Skeletal muscle tissue (tissue), 4 donors: ENCODE data around the gene DKKL1. TPM values are rescaled to one million over a fixed set of nuclear protein-coding genes. Genes with fewer than 3 reads are reported as not detected.
"Not testable (repeated sequence)": the region's sequence is repeated elsewhere in the genome, so short reads cannot be mapped to it uniquely, and the experiment has no call there.

ENCODE experiments used
- H3K27ac ChIP-seq: one replicate; pipeline ENCODE4 v1.7.0; 2013; ENCODE audit warnings: mild to moderate bottlenecking, low read depth, low read length, inconsistent platforms
- H3K27me3 ChIP-seq, 3 donors: one replicate each; pipeline ENCODE4 v1.7.0; 2013; ENCODE audit warnings: low read length in 3 of 3; ENCODE audit not compliant: control insufficient read depth in 3 of 3, insufficient read depth in 3 of 3
- H3K36me3 ChIP-seq, 3 donors: one replicate each; pipeline ENCODE4 v1.7.0; 2013; ENCODE audit warnings: low read length in 3 of 3; ENCODE audit not compliant: control insufficient read depth in 3 of 3, insufficient read depth in 3 of 3
- H3K4me1 ChIP-seq, 3 donors: one replicate each; pipeline ENCODE4 v1.7.0; 2013; ENCODE audit warnings: low read length in 3 of 3, mild to moderate bottlenecking in 3 of 3; ENCODE audit not compliant: control insufficient read depth in 3 of 3, insufficient read depth in 3 of 3
- H3K4me3 ChIP-seq, 3 donors: one replicate each; pipeline ENCODE4 v1.7.0; 2013; ENCODE audit warnings: low read length in 3 of 3
- H3K9ac ChIP-seq, 3 donors: one replicate each; pipeline ENCODE4 v1.7.0; 2013; ENCODE audit warnings: low read length in 3 of 3, mild to moderate bottlenecking in 3 of 3, moderate library complexity in 2 of 3, low read depth in 1 of 3
- H3K9me3 ChIP-seq, 3 donors: one replicate each; pipeline ENCODE4 v1.7.0; 2013; ENCODE audit warnings: low read length in 3 of 3; ENCODE audit not compliant: control insufficient read depth in 3 of 3
- total RNA-seq: library from RNA; depleted of rRNA; stranded (reverse); fragments of >200 nt; gene quantifications from one replicate; pipeline ENCODE4 v1.2.3, GENCODE V29; 2014
- donor health status: Osteomylitis.

DKKL1 gene
- 0.52 TPM for total RNA-seq

GRCh38 chr19:49363268-49364082 lies at the start of gene DKKL1:
Gene DKKL1 (plus strand): TSS chr19:49363877. CDS start chr19:49363999, 122 bp downstream.
- Histone ChIP-seq H3K27me3 (peaks cover 0 to 35% (median 18%) of the 10 kb centered on the region in 3 donors), H3K9ac (peak within 1 kb of the TSS; percentile 70 to 80 (median 78)), H3K4me1 (peaks cover 9 to 18% (median 12%) of the 10 kb centered on the region in 3 donors), H3K9me3 (no peaks in the 10 kb centered on the region), H3K4me3 (peak within 1 kb of the TSS; percentile 52 to 78 (median 56)), H3K36me3 (peaks cover 0 to 3% (median 2%) of the 10 kb centered on the region in 3 donors), H3K27ac (peak within 1 kb of the TSS; percentile 91)

GRCh38 chr19:49315111-49315510 lies 48.6 kb upstream of the DKKL1 start:
- no peaks in the 10 kb centered on the region for H3K36me3 ChIP-seq
- H3K4me1 ChIP-seq = no peaks in the 10 kb centered on the region
- H3K4me3 ChIP-seq = no peak overlapping the region
- H3K27ac ChIP-seq = no peak overlapping the region
- H3K9ac ChIP-seq = no peak overlapping the region
- H3K9me3 ChIP-seq = peaks cover 0 to 6% (median 1%) of the 10 kb centered on the region in 3 donors
- no peaks in the 10 kb centered on the region for H3K27me3 ChIP-seq

GRCh38 chr19:49316284-49316683 lies 47.4 kb upstream of the DKKL1 start:
- Histone ChIP-seq H3K36me3 (no peaks in the 10 kb centered on the region), H3K27ac (no peak overlapping the region), H3K9ac (no peak overlapping the region), H3K27me3 (no peaks in the 10 kb centered on the region), H3K4me3 (no peak overlapping the region), H3K9me3 (peaks cover 0 to 6% (median 1%) of the 10 kb centered on the region in 3 donors), H3K4me1 (no peaks in the 10 kb centered on the region)

- H3K9me3 ChIP-seq = peaks cover 0 to 6% (median 1%) of the 10 kb centered on the region in 3 donors
- H3K27ac ChIP-seq = no peak overlapping the region
- H3K27me3 ChIP-seq = no peaks in the 10 kb centered on the region
- no peak overlapping the region for H3K9ac ChIP-seq
- H3K36me3 ChIP-seq = no peaks in the 10 kb centered on the region
- no peaks in the 10 kb centered on the region for H3K4me1 ChIP-seq
- no peak overlapping the region for H3K4me3 ChIP-seq
These were observed 45.4 kb upstream of the DKKL1 start for GRCh38 chr19:49318296-49318695.

GRCh38 chr19:49324801-49325576 lies 38.7 kb upstream of the DKKL1 start, which contains the start of gene SLC6A16:
Gene SLC6A16 (minus strand): TSS chr19:49325191. CDS start chr19:49311347, 13,844 bp downstream.
- Histone ChIP-seq H3K4me3 (no peak within 1 kb of the TSS), H3K9ac (no peak within 1 kb of the TSS), H3K9me3 (no peaks in the 10 kb centered on the region), H3K4me1 (no peaks in the 10 kb centered on the region), H3K27ac (no peak within 1 kb of the TSS), H3K36me3 (no peaks in the 10 kb centered on the region), H3K27me3 (no peaks in the 10 kb centered on the region)

GRCh38 chr19:49325756-49326155 lies 37.9 kb upstream of the DKKL1 start:
- H3K27me3 ChIP-seq, H3K9ac ChIP-seq, H3K4me3 ChIP-seq, H3K4me1 ChIP-seq, H3K9me3 ChIP-seq, H3K27ac ChIP-seq, H3K36me3 ChIP-seq: not testable (repeated sequence)

GRCh38 chr19:49326165-49326704 lies 37.4 kb upstream of the DKKL1 start:
- Histone ChIP-seq H3K9me3 (no peaks in the 10 kb centered on the region), H3K27me3 (no peaks in the 10 kb centered on the region), H3K36me3 (no peaks in the 10 kb centered on the region), H3K9ac (no peak overlapping the region), H3K4me3 (no peak overlapping the region), H3K4me1 (no peaks in the 10 kb centered on the region), H3K27ac (no peak overlapping the region)

GRCh38 chr19:49327878-49328544 lies 35.7 kb upstream of the DKKL1 start:
- no peaks in the 10 kb centered on the region for H3K27me3 ChIP-seq
- no peak overlapping the region for H3K27ac ChIP-seq
- H3K9ac ChIP-seq = no peak overlapping the region
- H3K36me3 ChIP-seq = no peaks in the 10 kb centered on the region
- H3K4me1 ChIP-seq = no peaks in the 10 kb centered on the region
- no peaks in the 10 kb centered on the region for H3K9me3 ChIP-seq
- H3K4me3 ChIP-seq = no peak overlapping the region

- H3K4me1 ChIP-seq = no peaks in the 10 kb centered on the region
- no peak overlapping the region for H3K4me3 ChIP-seq
- H3K9me3 ChIP-seq = no peaks in the 10 kb centered on the region
- no peaks in the 10 kb centered on the region for H3K36me3 ChIP-seq
- H3K27me3 ChIP-seq = no peaks in the 10 kb centered on the region
- H3K9ac ChIP-seq = no peak overlapping the region
- no peak overlapping the region for H3K27ac ChIP-seq
These were observed 34.9 kb upstream of the DKKL1 start for GRCh38 chr19:49328741-49329140.
